Psoas muscle (tissue), 8 donors: ENCODE measurements around the gene SUFU. TPM values are rescaled to one million over a fixed set of nuclear protein-coding genes. Genes with fewer than 3 reads are reported as not detected.

Experiments used
- ATAC-seq, 4 donors: fragments of 200-7000 bp; cut with Tn5 transposase; one replicate each; pipeline ENCODE4 v1.9.1; 2020; ENCODE audit warnings: moderate library complexity in 3 of 4, mild to moderate bottlenecking in 2 of 4
- DNase-seq, 2 donors: peaks; one replicate each; pipeline ENCODE4 v3.0.0-alpha.2; 2020
- H3K27ac ChIP-seq: fragments of 200-600 bp; one replicate; pipeline ENCODE4 v1.8.0; 2022
- H3K27me3 ChIP-seq, 3 donors: fragments of 200-600 bp in 1 of 3; one replicate each; pipeline versions ENCODE4 v1.6.1 to v1.8.0; 2013 to 2022; ENCODE audit warnings: low read length in 2 of 3, mild to moderate bottlenecking in 2 of 3, moderate library complexity in 1 of 3; ENCODE audit not compliant: insufficient read depth in 3 of 3
- H3K36me3 ChIP-seq, 2 donors: fragments of 200-600 bp in 1 of 2; one replicate each; pipeline versions ENCODE4 v1.6.1 to v1.8.0; 2013 to 2022; ENCODE audit warnings: low read depth in 1 of 2, mild to moderate bottlenecking in 1 of 2, moderate library complexity in 1 of 2; ENCODE audit not compliant: insufficient read depth in 1 of 2
- H3K4me1 ChIP-seq: fragments of 200-600 bp; one replicate; pipeline ENCODE4 v1.8.0; 2022
- H3K4me3 ChIP-seq: fragments of 200-600 bp; one replicate; pipeline ENCODE4 v1.8.0; 2022; ENCODE audit warnings: mild to moderate bottlenecking
- H3K9me3 ChIP-seq: fragments of 200-600 bp; one replicate; pipeline ENCODE4 v1.8.0; 2022
- WGBS, 3 donors: extraction: QIAGEN DNeasy Blood & Tissue Kit; methylation state at CpG; one replicate each; pipeline versions ENCODE4 v1.1.6 to v1.1.7; 2013; 5-methylcytosine and 5-hydroxymethylcytosine counted together
- intact Hi-C, 2 donors: fragments of 100-400 bp; cut with DNase I; formaldehyde crosslinking; loops; one replicate each; pipeline versions ENCODE4 v1.11.0 to v1.14.2; 2022
- polyA plus RNA-seq, 3 donors: library from polyadenylated mRNA; stranded (reverse); fragments of 200-250 nt; gene quantifications; one replicate each; pipeline ENCODE4 v1.2.3, GENCODE V29; 2013
- total RNA-seq, 4 donors: library from RNA; stranded (reverse); fragmentation: NEBNext Ultra II Directional in 2 of 4; extraction: Animal tissue kit (Norgen Biotek cat#: 25700) in 2 of 4; gene quantifications; one replicate each; pipeline versions ENCODE4 v1.2.1 to v1.2.4, GENCODE V29; 2021 to 2023
- TF ChIP-seq, protein P1 (sequence below): fragments of 200-600 bp; IDR thresholded peaks from one replicate; pipeline ENCODE4 v1.8.0; 2022; ENCODE audit warnings: antibody characterized with exemption
- donor health status: healthy with polysubstance abuse.
- donor health status: DM: no; HTN: no; CAD: no; lungs with moderate emphysema.
- donor health status: Bipolar disorder and iron deficiency.
- donor health status: healthy.
- donor health status: DM: yes; HTN: yes; CAD: no.
- donor health status: DM: no; HTN: no; CAD: no.
- donor health status: DM: no; HTN: no; CAD: no.
- donor health status: DM: yes; HTN: yes; CAD: no.

SUFU gene
- total and polyA plus RNA-seq, 7 donors = 2.1 to 6.8 (median 5.1) TPM

DNA sequence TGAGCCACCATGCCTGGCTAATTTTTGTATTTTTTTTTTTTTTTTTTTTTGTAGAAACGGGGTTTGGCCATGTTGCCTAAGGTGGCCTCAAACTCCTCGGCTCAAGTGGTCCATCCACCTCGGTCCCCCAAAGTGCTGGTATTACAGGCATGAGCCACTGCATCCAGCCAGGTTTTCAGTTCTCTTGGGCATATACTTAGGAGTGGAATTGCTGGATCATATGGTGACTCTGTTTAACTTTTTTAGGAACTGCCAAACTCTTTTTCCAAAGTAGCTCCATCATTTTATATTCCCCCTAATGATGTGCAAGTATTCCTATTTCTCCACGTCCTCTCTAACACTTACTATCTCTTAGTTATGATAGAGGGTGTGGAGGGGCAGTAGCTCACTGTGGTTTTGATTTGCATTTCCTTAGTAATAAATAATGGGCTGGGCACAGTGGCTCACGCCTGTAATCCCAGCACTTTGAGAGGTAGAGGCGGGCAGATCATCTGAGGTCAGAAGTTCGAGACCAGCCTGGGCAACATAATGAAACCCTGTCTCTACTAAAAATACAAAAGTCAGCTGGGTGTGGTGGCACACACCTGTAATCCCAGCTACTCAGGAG is 41.6 kb downstream of the SUFU start:
- Histone ChIP-seq H3K27ac (no peak overlapping the region), H3K4me3 (no peak overlapping the region), H3K4me1 (peaks cover 18% of the 10 kb centered on the region), H3K27me3 (no peaks in the 10 kb centered on the region), H3K36me3 (peaks cover 0 to 6% of the 10 kb centered on the region in 2 donors), H3K9me3 (no peaks in the 10 kb centered on the region)
- TF ChIP-seq, protein P1, sequence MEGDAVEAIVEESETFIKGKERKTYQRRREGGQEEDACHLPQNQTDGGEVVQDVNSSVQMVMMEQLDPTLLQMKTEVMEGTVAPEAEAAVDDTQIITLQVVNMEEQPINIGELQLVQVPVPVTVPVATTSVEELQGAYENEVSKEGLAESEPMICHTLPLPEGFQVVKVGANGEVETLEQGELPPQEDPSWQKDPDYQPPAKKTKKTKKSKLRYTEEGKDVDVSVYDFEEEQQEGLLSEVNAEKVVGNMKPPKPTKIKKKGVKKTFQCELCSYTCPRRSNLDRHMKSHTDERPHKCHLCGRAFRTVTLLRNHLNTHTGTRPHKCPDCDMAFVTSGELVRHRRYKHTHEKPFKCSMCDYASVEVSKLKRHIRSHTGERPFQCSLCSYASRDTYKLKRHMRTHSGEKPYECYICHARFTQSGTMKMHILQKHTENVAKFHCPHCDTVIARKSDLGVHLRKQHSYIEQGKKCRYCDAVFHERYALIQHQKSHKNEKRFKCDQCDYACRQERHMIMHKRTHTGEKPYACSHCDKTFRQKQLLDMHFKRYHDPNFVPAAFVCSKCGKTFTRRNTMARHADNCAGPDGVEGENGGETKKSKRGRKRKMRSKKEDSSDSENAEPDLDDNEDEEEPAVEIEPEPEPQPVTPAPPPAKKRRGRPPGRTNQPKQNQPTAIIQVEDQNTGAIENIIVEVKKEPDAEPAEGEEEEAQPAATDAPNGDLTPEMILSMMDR = no peak
- ATAC-seq = no peak
- 93 to 94% (median 93%) methylated on average over 7 of the region's 7 CpGs for WGBS, 3 donors
- intact Hi-C loops = no loop called here
- no peak for DNase-seq

DNA sequence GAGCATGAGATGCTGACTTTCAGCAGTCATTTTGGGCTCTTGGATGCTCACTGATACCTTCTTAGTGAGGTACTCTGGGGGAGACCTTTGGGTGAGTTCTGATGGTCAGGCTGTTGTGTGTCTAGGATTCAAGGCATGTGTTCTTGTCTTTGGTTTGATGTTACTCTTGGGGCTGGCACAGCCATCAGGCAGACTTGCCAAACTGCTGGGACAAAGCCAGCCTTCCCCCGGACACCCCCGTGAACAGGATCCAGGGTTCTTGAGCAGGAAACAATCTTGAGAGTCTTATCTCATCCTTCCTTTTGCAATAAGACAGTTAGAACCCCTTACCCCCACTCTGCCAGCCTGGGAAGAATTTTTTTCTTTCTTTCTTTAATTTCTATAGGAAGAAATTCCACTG is 42.2 kb downstream of the SUFU start:
- Histone ChIP-seq H3K9me3 (no peaks in the 10 kb centered on the region), H3K36me3 (peaks cover 0 to 11% of the 10 kb centered on the region in 2 donors), H3K27ac (no peak overlapping the region), H3K4me3 (no peak overlapping the region), H3K4me1 (peaks cover 18% of the 10 kb centered on the region), H3K27me3 (no peaks in the 10 kb centered on the region)
- ATAC-seq (no peak), DNase-seq (no peak)
- intact Hi-C loops = no loop called here
- TF ChIP-seq, protein P1 = no peak
- WGBS, 3 donors = 3 to 17% (median 11%) methylated on average over 2 of the region's 2 CpGs

DNA sequence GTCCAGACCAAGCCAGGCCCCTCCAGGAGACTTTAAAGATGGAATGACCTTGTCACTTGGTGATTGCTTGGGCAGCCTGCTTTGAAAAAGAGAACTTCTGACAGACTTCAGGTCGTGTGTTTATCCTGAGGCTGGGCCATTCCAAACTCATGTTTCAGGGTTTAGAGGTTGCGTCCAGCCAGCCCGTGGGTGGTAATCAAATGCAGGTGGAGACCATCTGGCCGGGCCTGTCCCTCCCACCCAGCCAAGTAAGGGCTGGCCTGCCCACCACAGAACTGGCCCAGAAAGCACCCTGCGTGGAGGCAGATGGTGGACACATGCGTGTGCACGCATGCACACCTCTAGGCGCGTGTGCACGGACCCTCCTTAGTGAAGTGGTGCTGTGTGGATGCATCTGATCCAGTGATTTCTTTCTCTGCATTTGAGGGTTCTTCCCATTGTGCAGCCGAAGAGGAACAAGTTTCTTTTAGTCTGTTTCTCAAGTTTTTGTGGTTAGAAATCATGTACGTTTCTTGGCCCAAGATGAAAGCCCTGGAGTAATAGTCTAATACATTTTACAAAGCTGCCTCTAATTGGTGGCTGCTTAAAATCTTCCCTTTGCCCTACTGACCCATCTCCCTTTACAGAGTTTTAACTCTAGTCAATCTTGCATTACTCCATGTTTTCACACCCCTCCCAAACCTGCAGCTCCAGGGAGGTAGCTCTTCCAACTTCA is 43.0 kb downstream of the SUFU start:
- Histone ChIP-seq H3K36me3 (peaks cover 0 to 12% of the 10 kb centered on the region in 2 donors), H3K4me3 (no peak overlapping the region), H3K27ac (no peak overlapping the region), H3K4me1 (peaks cover 18% of the 10 kb centered on the region), H3K27me3 (no peaks in the 10 kb centered on the region), H3K9me3 (no peaks in the 10 kb centered on the region)
- TF ChIP-seq, protein P1 = no peak
- ATAC-seq = no peak
- DNase-seq = no peak
- 70 to 76% (median 72%) methylated on average over 12 of the region's 12 CpGs for WGBS, 3 donors
- intact Hi-C loops = no loop called here

- ATAC-seq (peak; percentile 60 to 88 (median 78)), DNase-seq (no peak)
- Histone ChIP-seq H3K9me3 (no peaks in the 10 kb centered on the region), H3K27ac (no peak overlapping the region), H3K4me3 (no peak overlapping the region), H3K4me1 (peaks cover 18% of the 10 kb centered on the region), H3K36me3 (peaks cover 0 to 19% of the 10 kb centered on the region in 2 donors), H3K27me3 (no peaks in the 10 kb centered on the region)
- intact Hi-C loops = no loop called here
- TF ChIP-seq, protein P1 = no peak
- WGBS, 3 donors = 17 to 44% (median 33%) methylated on average over 1 of the region's 1 CpG
Observed at GRCh38 chr10:102549549-102549948, 45.8 kb downstream of the SUFU start.
